GM15510 (cell line): ENCODE data around the gene PIP5KL1.

Source experiments
- POLR2A ChIP-seq: IDR thresholded peaks from 3 replicates; pipeline ENCODE4 v1.6.1; 2011; ENCODE audit warnings: borderline replicate concordance; ENCODE audit not compliant: insufficient read length; ENCODE audit errors: extremely low read depth

The PIP5KL1 gene

DNA sequence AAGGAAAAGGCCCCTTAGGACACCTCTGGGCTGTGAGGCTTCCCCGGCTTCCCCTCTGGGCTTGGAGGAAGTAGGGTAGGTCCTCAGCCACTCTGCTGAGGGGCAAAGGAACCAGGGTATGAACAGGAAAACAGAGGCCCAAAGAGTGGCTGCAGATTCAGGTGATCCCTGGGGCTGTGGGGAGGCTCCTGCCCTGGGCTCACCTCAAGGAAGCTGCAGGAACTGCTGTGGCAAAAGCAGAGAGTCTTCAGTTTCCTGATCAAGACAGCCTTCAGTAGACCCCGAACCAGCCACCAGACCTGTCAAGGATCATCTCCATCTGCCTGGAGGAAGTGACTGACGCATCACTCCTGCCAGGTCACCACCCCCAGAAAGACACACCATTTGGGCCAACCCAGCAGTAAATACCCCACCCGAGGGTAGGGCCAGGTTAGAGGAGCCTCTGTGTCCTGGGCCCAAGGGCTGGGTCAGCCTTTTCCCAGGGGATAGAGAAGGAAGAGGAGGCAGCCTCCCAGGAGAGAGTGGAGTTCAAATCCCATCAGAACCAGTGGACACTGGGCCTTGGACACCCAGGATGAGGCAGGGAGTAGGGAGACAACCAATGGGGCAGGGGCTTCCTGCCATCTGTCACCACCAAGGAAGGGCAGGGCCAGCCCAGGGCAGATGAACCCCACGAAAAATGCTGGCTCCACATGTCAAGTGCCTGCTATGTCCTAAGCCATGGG, 25.4 kb downstream of the PIP5KL1 start:
- peak; percentile 29 for TF ChIP-seq POLR2A

- TF ChIP-seq POLR2A: no peak
These were observed 26.0 kb downstream of the PIP5KL1 start for GRCh38 chr9:127904561-127905003.

DNA sequence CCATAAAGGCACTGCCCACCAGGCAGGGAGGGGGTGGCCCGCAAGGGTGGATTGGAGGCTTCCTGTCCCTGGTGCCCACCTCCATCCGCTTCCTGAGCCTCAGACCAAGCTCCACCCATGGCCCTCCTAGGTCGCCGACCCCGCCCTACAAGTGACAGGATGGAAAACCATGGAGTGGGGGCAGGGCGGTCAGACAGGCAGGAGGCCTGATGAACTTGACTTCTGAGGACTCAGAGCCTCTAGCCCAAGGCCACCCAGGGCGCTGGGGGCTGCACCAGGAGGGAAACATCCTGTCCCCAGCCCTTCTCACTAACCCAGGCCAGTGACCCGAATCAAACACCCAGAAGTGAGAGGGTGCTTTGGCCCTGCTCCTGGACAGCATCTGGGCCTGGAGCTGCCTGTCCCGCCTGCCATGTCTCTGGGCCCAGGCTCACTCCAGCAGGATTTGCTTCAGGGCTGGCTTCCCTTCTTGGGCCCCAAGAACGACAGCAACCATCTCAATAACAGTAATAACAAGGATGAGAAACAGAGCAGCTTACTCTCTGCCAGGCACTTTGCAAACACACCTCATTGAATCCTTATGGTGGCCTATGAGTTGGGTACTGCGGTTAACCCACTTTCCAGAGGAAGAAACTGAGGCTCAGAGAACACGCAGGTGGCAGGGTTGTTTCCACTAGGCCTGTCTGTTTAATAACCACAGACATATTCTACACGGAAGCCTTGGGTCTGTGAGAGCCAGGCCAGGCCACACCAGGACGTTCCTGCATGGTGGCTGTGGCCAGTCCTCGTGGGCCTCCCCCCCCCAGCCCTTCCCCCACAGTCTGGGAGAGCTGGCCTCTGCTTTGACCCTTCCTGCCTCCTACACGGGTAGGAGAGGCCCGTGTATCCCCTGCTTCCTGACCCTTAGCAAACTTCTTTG, 26.8 kb downstream of the PIP5KL1 start:
- peak; percentile 47 for TF ChIP-seq POLR2A

DNA sequence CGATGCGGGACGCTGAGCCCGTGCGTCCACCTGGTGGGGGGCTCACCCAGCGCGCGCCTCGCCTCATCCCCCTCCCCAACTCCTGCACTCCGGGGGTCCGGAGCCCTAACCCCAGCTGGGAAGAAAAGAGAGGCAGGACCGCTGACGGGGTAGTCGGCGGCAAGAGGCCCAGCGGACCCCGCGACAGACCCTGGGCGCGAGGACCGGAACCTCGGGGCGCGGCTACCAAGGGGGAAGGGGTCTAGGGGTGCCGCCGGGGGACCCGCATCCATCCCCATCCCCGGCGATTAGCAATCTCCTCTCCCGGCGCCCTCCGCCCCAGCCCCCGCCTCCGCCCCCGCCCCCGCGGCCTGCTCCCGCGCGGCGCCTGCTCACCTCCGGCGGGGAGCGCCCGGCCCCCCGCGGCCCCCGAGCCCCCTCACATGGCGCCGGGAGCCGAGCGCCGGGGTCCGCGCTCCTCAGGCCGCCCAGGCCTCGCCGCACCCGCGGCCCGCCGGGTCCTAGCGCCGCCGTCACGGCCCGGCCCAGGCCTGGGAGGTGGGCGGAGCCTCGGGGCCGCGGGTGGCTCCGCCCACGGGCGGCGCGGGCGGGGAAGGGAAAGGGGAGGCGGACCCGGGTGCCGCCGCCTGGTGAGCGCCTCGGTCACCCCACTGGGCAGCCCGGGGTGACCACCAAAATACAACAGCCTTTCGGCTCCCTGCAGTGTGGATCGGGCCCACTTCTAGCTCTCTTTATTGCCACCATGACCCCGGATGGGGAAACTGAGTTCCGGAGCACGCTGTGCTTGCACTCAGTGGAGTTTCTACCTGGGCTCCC, 31.2 kb downstream of the PIP5KL1 start, which contains the start of gene ST6GALNAC6:
ST6GALNAC6 (minus strand) TSS at position 476 of the 816 bp plus-strand sequence. CDS start 1,622 bp downstream, outside the sequence.
- peak; percentile 70 for TF ChIP-seq POLR2A

GRCh38 chr9:127898433-127899127, 32.0 kb downstream of the PIP5KL1 start:
- no peak for TF ChIP-seq POLR2A

- TF ChIP-seq POLR2A: no peak
These were observed 33.3 kb downstream of the PIP5KL1 start for GRCh38 chr9:127897193-127897692.

GRCh38 chr9:127896395-127897192, 34.0 kb downstream of the PIP5KL1 start:
- no peak for TF ChIP-seq POLR2A

DNA sequence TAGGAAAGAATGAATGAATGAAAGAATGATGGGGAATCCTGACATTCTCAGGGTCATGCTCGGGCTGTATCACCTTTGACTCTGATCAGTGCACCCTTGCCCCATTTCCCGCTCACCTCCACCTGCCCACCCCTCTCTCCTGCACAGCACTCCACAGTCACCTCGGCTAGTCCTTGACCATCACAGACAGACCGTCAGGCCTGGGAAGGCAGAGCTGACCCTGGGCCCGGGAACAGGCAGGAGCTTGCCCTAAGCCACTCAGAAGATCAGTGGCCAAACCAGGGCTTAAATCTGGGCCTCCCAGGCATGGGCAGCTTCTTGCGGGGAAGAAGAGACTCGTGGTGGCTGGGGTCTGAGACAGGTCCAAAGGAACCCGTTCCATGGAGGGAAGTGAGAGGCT, 34.8 kb downstream of the PIP5KL1 start:
- TF ChIP-seq POLR2A: no peak

GRCh38 chr9:127893392-127893791, 37.2 kb downstream of the PIP5KL1 start:
- no peak for TF ChIP-seq POLR2A

GRCh38 chr9:127892831-127893230, 37.7 kb downstream of the PIP5KL1 start:
- no peak for TF ChIP-seq POLR2A

DNA sequence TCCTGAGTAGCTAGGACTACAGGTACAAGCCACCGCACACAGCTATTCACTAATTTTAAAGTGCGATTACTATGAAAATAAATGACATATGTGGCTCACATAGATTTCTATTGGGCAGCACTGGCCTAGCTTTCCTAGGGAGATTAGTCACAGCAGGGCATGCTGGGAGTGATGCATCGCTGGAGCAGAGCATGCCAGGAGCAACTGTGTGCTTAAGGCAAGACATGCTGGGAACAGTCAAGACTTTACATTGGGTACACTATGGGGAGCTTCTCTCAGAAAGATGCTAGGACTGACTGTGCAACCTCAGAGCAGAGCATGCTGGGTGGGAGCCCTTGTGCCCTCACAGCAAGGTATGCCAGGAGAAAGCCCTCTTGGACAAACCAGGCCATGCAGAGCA, 40.5 kb downstream of the PIP5KL1 start:
- no peak for TF ChIP-seq POLR2A

DNA sequence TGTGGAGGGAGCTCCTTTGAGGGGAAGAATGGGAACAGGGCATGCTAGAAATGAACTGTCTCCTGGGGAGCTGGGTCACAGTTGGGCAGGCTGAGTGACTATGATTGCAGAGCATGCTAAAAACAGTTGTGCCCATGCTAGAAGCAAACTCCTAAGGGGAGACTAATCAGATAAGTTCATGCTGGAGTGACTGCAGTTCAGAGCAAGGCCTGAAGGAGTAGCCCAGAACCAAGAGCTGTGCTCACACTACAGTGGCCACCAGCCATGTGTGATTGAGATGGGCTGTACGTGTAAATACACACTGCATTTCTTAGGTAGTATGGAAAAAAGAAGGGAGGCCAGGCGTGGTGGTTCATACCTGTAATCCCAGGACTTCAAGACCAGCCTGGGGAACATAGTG, 42.8 kb downstream of the PIP5KL1 start:
- no peak for TF ChIP-seq POLR2A

DNA sequence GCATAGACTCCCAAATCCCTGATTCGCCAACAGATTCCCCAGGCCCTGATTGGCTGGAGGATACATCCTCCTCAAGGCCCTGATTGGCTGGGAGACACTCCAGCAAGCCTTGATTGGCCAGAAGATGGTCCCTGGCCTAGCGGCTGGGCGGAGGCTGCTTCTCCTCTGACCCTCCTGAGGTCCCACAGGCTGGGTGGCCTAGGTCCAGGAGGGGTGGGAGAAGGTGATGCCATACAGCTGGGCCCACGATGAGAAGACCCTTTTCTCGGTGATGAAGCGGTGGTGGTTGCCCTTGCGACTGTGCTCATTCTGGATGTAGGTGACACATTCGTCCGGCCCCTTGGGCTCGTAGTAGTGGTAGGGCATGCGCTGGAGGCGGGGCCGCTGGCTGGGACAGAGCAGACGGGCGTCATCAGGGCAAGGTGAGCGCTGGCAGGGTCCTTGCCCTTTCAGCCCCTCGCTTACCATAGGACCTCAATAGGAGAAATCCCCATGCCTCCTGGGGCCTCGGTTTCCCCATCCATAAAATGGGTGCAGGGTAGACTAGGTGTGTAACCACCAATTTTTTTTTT, 44.1 kb downstream of the PIP5KL1 start:
- no peak for TF ChIP-seq POLR2A
